Activated T-helper 17 cell treated with anti-CD3 and anti-CD28 coated beads, Interleukin-2, amount 50 U/mL, for 72 hours (primary cell): Measurements from ENCODE around the gene ACSM2A. TPM values are rescaled to one million over a fixed set of nuclear protein-coding genes. Genes with fewer than 3 reads are reported as not detected.
"Not testable (repeated sequence)": the region's sequence is repeated elsewhere in the genome, so short reads cannot be mapped to it uniquely, and the experiment has no call there.

ENCODE experiments used
- ATAC-seq: fragments of 150-1000 bp; cut with Tn5 transposase; replicated peaks from 2 replicates; pipeline ENCODE4 v1.10.0; 2021; ENCODE audit warnings: mild to moderate bottlenecking, moderate library complexity
- H3K27ac Mint-ChIP-seq: one replicate; pipeline ENCODE4 v1.8.0; 2022; ENCODE audit warnings: mixed read lengths
- H3K27me3 Mint-ChIP-seq: one replicate; pipeline ENCODE4 v1.8.0; 2022; ENCODE audit warnings: mixed read lengths
- H3K36me3 Mint-ChIP-seq: one replicate; pipeline ENCODE4 v1.8.0; 2022; ENCODE audit warnings: low read depth, mild to moderate bottlenecking, mixed read lengths
- H3K4me1 Mint-ChIP-seq: one replicate; pipeline ENCODE4 v1.8.0; 2022; ENCODE audit warnings: mixed read lengths
- H3K4me3 Mint-ChIP-seq: one replicate; pipeline ENCODE4 v1.8.0; 2022; ENCODE audit warnings: mild to moderate bottlenecking, mixed read lengths
- H3K9me3 Mint-ChIP-seq: one replicate; pipeline ENCODE4 v1.8.0; 2022; ENCODE audit warnings: mixed read lengths
- total RNA-seq, 2 donors: library from RNA; stranded (reverse); gene quantifications; one replicate each; pipeline ENCODE4 v1.2.3, GENCODE V29; 2022

The ACSM2A gene
- total RNA-seq, 2 donors from 2014 or later = not detected

- H3K4me3 Mint-ChIP-seq = no peak overlapping the region
- H3K27me3 Mint-ChIP-seq = peaks cover 7% of the 10 kb centered on the region
- H3K36me3 Mint-ChIP-seq = no peaks in the 10 kb centered on the region
- ATAC-seq = no peak
- no peaks in the 10 kb centered on the region for H3K4me1 Mint-ChIP-seq
- no peaks in the 10 kb centered on the region for H3K9me3 Mint-ChIP-seq
- no peak overlapping the region for H3K27ac Mint-ChIP-seq
Observed at GRCh38 chr16:20484726-20485125, 33.4 kb downstream of the ACSM2A start.

DNA sequence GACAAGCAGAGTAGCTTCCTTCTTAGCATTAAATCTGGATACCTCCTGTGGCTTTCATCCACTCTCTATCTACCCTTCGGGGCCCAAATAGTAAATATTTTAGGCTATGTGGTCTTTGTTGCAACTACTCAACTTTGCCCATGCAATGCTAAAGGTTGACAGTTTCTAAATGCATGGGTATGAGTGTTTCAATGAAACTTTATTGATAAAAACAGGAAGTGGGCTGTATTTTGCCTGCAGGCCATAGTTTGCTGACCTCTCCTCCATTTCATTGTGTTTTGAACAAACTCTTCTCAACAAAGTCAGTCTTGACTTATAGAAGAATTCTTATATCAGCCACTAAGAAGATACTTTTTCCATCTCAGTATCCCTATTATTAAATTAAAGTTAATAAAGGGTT, 34.1 kb downstream of the ACSM2A start:
- H3K4me1 Mint-ChIP-seq = no peaks in the 10 kb centered on the region
- no peak overlapping the region for H3K4me3 Mint-ChIP-seq
- no peaks in the 10 kb centered on the region for H3K9me3 Mint-ChIP-seq
- ATAC-seq = no peak
- no peak overlapping the region for H3K27ac Mint-ChIP-seq
- H3K27me3 Mint-ChIP-seq = peaks cover 7% of the 10 kb centered on the region
- no peaks in the 10 kb centered on the region for H3K36me3 Mint-ChIP-seq

DNA sequence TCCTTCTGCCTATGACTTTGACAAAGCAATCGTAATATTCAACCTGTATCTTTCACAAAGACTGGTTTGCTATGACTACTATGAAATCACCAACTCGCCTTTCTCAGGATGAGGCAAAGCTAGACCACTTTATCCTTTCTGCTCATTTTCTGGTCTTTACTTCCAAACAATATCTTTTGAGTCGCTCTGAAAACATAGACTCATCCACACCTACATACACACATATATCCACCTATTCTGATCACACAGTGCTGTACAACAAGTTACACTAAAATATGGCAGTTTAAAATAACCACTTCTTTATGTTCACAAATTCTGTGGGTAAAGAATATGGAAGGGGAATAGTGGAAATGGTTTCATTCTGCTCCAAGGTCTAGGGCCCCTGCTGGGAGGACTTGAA, 39.7 kb downstream of the ACSM2A start:
- H3K9me3 Mint-ChIP-seq, H3K4me3 Mint-ChIP-seq: not testable (repeated sequence)

DNA sequence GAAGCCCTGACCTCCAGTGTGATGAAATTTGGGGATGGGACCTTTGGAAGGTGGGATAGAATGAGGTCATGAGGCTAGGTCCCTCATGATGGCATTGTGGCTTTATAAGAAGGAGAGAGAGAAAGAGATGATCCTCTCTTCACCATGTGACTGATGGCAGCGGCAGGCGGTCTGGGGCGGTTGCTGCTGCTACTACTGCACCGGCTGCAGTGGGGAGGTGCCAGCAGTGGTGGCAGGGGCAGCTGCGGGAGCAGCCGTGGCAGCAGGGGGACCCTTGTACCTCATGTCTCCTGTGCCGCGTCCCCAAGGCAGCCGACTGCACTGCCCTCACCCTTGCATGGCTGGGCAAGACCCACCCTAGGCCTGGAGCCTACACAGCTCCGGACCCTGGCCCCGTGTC, 40.1 kb downstream of the ACSM2A start:
- H3K4me1 Mint-ChIP-seq, H3K27me3 Mint-ChIP-seq, H3K36me3 Mint-ChIP-seq, H3K4me3 Mint-ChIP-seq, H3K9me3 Mint-ChIP-seq, H3K27ac Mint-ChIP-seq, ATAC-seq: not testable (repeated sequence)

More for the DNA sequence above, 39.7 kb downstream of the ACSM2A start:
- ATAC-seq, H3K27ac Mint-ChIP-seq, H3K36me3 Mint-ChIP-seq, H3K27me3 Mint-ChIP-seq, H3K4me1 Mint-ChIP-seq: not testable (repeated sequence)

DNA sequence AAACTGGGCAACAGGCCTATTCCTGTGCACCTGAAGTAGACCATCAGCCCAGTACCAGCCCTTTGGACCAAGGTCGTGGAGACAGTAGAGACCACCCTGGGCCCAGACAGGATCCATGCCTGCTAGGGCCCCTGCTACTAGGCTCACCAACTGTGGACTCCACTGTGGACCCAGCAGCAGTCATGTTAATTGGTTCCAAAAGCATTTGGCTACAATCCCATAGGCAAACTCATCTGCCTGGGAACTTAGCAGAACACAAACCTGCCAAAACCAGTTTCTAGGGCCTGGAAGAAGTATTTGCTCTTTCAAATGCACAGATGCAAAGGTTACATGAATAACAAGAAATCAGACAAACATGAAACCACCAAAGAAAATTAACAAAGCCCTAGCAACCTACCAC, 53.1 kb downstream of the ACSM2A start:
- no peak overlapping the region for H3K4me3 Mint-ChIP-seq
- no peaks in the 10 kb centered on the region for H3K4me1 Mint-ChIP-seq
- no peaks in the 10 kb centered on the region for H3K27me3 Mint-ChIP-seq
- peaks cover 19% of the 10 kb centered on the region for H3K9me3 Mint-ChIP-seq
- ATAC-seq = no peak
- H3K27ac Mint-ChIP-seq = no peak overlapping the region
- no peaks in the 10 kb centered on the region for H3K36me3 Mint-ChIP-seq

DNA sequence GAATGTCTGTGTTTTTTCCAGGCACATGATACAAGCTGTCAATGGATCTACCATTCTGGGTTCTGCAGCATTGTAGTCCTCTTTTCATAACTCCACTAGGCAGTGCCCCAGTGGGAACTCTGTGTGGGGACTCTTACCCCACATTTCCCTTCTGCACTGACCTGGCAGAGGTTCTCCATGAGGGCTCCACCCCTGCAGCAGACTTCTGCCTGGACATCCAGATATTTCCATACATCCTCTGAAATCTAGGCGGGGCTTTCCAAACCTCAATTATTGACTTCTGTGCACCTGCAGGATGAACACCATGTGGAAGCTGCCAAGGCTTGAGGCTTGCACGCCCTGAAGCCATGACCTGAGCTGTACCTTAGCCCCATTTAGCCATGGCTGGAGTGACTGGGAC, 56.0 kb downstream of the ACSM2A start:
- Mint-ChIP-seq H3K4me3 (no peak overlapping the region), H3K36me3 (no peaks in the 10 kb centered on the region), H3K27ac (no peak overlapping the region), H3K27me3 (peaks cover 3% of the 10 kb centered on the region), H3K4me1 (no peaks in the 10 kb centered on the region), H3K9me3 (peaks cover 19% of the 10 kb centered on the region)
- no peak for ATAC-seq

DNA sequence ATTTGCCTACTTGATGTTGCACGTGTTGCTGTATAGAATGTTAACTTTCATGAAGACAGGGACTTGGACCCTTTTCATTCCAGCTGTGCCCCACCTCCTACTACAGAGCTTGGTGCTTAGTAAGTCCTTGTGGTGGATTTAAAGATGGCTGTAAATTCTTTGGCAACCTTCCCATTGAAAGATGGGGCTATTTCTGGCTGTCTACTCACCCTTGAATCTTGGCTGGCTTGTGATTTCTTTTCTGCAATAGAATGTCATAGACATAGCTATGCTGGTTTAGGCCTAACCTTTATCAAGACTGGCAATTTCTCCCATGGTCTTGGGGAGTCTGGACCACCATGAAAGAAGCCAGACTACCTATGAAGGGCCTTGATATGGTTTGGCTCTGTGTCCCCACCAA, 59.0 kb downstream of the ACSM2A start:
- Mint-ChIP-seq H3K9me3 (peaks cover 25% of the 10 kb centered on the region), H3K27me3 (peaks cover 18% of the 10 kb centered on the region), H3K4me1 (no peaks in the 10 kb centered on the region), H3K4me3 (no peak overlapping the region), H3K27ac (no peak overlapping the region), H3K36me3 (no peaks in the 10 kb centered on the region)
- ATAC-seq = no peak

GRCh38 chr16:20515688-20516090, 64.4 kb downstream of the ACSM2A start:
- ATAC-seq = no peak
- Mint-ChIP-seq H3K9me3 (peaks cover 8% of the 10 kb centered on the region), H3K27ac (no peak overlapping the region), H3K4me1 (no peaks in the 10 kb centered on the region), H3K4me3 (no peak overlapping the region), H3K36me3 (no peaks in the 10 kb centered on the region), H3K27me3 (peaks cover 35% of the 10 kb centered on the region)

GRCh38 chr16:20517149-20517548, 65.8 kb downstream of the ACSM2A start:
- H3K27me3 Mint-ChIP-seq = peaks cover 33% of the 10 kb centered on the region
- H3K9me3 Mint-ChIP-seq = peaks cover 8% of the 10 kb centered on the region
- no peak overlapping the region for H3K4me3 Mint-ChIP-seq
- H3K27ac Mint-ChIP-seq = no peak overlapping the region
- no peaks in the 10 kb centered on the region for H3K4me1 Mint-ChIP-seq
- H3K36me3 Mint-ChIP-seq = no peaks in the 10 kb centered on the region
- ATAC-seq = no peak

- H3K9me3 Mint-ChIP-seq = peaks cover 8% of the 10 kb centered on the region
- H3K4me3 Mint-ChIP-seq = no peak overlapping the region
- ATAC-seq = no peak
- H3K4me1 Mint-ChIP-seq = no peaks in the 10 kb centered on the region
- H3K36me3 Mint-ChIP-seq = no peaks in the 10 kb centered on the region
- peaks cover 25% of the 10 kb centered on the region for H3K27me3 Mint-ChIP-seq
- H3K27ac Mint-ChIP-seq = no peak overlapping the region
Observed at GRCh38 chr16:20519231-20519630, 67.9 kb downstream of the ACSM2A start.

DNA sequence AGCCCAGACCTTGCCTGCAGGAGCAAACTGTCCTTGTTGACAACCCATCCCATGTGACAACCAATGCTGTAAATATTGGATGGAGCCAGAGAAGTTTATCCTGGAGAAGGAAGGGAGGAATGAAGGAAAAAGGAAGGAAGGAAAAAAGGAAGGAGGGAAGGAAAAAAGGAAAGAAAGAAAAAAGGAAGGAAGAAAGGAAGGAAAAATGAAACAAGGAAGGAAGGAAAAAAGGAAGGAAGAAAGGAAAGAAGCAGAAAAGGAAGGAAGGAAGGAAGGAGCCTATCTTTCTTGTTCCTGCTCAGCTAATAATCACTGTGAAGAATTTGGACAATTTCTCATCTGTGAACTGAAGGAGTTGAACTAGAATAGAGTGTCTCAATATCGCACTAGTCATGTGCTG, 68.8 kb downstream of the ACSM2A start:
- Mint-ChIP-seq H3K4me1 (no peaks in the 10 kb centered on the region), H3K27ac (no peak overlapping the region), H3K4me3 (no peak overlapping the region), H3K36me3 (no peaks in the 10 kb centered on the region), H3K9me3 (peaks cover 4% of the 10 kb centered on the region), H3K27me3 (peaks cover 18% of the 10 kb centered on the region)
- no peak for ATAC-seq

- not testable (repeated sequence) for H3K27ac Mint-ChIP-seq, H3K4me1 Mint-ChIP-seq, ATAC-seq, H3K36me3 Mint-ChIP-seq, H3K9me3 Mint-ChIP-seq, H3K27me3 Mint-ChIP-seq, H3K4me3 Mint-ChIP-seq
Observed at GRCh38 chr16:20531795-20532194, 80.5 kb downstream of the ACSM2A start.

- H3K9me3 Mint-ChIP-seq, H3K4me3 Mint-ChIP-seq, ATAC-seq, H3K27ac Mint-ChIP-seq, H3K27me3 Mint-ChIP-seq, H3K4me1 Mint-ChIP-seq, H3K36me3 Mint-ChIP-seq: not testable (repeated sequence)
Observed at GRCh38 chr16:20532284-20532792, 81.0 kb downstream of the ACSM2A start.

- not testable (repeated sequence) for H3K36me3 Mint-ChIP-seq, H3K9me3 Mint-ChIP-seq, ATAC-seq, H3K27ac Mint-ChIP-seq, H3K4me3 Mint-ChIP-seq, H3K4me1 Mint-ChIP-seq, H3K27me3 Mint-ChIP-seq
Observed at GRCh38 chr16:20536669-20537068, 85.3 kb downstream of the ACSM2A start.
